ENCODE results near the gene JMJD6.

- TF ChIP-seq RCOR1 (IDR thresholded peaks at IDR 0.05; ENCODE audit: borderline replicate concordance in 1 of 2, low read depth in 2 of 2, low read length in 2 of 2) (no peak), FOXM1 (IDR thresholded peaks at IDR 0.05; ENCODE audit: low read depth) (no peak), FOXM1 (CRISPR knock-in tag; IDR thresholded peaks at IDR 0.05; ENCODE audit: low read depth) (no peak), SPI1 (IDR thresholded peaks at IDR 0.05; ENCODE audit: borderline replicate concordance, low read depth, low read length) (no peak)
These were observed 28.9 kb upstream of the JMJD6 start for GRCh38 chr17:76755285-76755684.
